C4-2B (cell line): ENCODE measurements around the gene IGFALS.

Source experiments
- CTCF ChIP-seq: fragments of 450-650 bp; conservative IDR thresholded peaks from 2 replicates; pipeline ENCODE4 v1.5.1; 2017; ENCODE audit warnings: mild to moderate bottlenecking
- ZFX ChIP-seq: fragments of 450-650 bp; IDR thresholded peaks from 2 replicates; pipeline ENCODE4 v1.6.1; 2017

- no peak for TF ChIP-seq CTCF
- TF ChIP-seq ZFX: no peak
Observed at GRCh38 chr16:1774448-1774780, 19.1 kb downstream of the IGFALS start.
